ENCODE results near the gene USP47. TPM values are rescaled to one million over a fixed set of nuclear protein-coding genes. Genes with fewer than 3 reads are reported as not detected.

USP47 gene
- total and polyA plus RNA-seq, 9 of the 15 experiments (the other 6 are each of a cell fraction or from before 2014, with no cell fraction given), result 13.1 to 63.6 (median 34.7) TPM

DNA sequence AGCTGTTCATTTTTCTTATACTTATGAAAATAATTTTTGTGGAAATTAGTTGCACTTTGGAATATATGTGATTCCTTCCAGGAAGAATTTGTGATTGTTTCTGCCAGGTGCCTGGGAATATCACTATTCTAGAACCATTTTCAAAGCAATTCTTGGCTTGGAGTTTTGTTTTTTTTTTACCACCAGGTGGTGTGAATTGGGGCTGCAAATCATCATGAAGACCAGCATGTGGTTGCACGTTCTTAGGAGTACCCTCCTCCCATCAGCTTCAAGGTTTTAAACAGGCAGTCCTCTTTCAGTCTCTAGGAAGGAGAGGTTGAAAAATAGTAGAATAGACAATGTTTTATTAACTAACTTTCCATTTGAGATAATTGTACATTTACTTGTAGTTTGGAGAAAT is 25.9 kb downstream of the USP47 start (continued):
- TF ChIP-seq, protein P1, sequence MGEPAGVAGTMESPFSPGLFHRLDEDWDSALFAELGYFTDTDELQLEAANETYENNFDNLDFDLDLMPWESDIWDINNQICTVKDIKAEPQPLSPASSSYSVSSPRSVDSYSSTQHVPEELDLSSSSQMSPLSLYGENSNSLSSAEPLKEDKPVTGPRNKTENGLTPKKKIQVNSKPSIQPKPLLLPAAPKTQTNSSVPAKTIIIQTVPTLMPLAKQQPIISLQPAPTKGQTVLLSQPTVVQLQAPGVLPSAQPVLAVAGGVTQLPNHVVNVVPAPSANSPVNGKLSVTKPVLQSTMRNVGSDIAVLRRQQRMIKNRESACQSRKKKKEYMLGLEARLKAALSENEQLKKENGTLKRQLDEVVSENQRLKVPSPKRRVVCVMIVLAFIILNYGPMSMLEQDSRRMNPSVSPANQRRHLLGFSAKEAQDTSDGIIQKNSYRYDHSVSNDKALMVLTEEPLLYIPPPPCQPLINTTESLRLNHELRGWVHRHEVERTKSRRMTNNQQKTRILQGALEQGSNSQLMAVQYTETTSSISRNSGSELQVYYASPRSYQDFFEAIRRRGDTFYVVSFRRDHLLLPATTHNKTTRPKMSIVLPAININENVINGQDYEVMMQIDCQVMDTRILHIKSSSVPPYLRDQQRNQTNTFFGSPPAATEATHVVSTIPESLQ (CRISPR knock-in tag; IDR thresholded peaks at IDR 0.05), result no peak

- Histone ChIP-seq H3K79me2 (ENCODE audit: control insufficient read depth, insufficient read depth, low read length) (peaks cover 90% of the 10 kb centered on the region), H3K27ac (ENCODE audit: extremely low read depth, low read depth, low read length) (no peak overlapping the region), H3K4me3 (no peak overlapping the region), H3K4me1 (replicated peaks in 1 of 2; ENCODE audit: control insufficient read depth in 2 of 2, insufficient read depth in 2 of 2, low read length in 2 of 2) (no peaks in the 10 kb centered on the region; a peak in 2 of 5 replicates), H3K4me2 (ENCODE audit: insufficient read depth, low read length) (no peak overlapping the region), H4K20me1 (replicated peaks; ENCODE audit: control insufficient read depth, insufficient read depth, low read length) (peaks cover 16% of the 10 kb centered on the region), H3K9ac (ENCODE audit: insufficient read depth in 1 of 2, low read depth in 2 of 2, low read length in 2 of 2) (no peak overlapping the region), H3K9me3 (replicated peaks; ENCODE audit: control insufficient read depth, insufficient read depth, low read depth, low read length) (no peaks in the 10 kb centered on the region), H3K9me1 (ENCODE audit: control insufficient read depth, insufficient read depth, low read length) (no peaks in the 10 kb centered on the region), H3K27me3 (ENCODE audit: control insufficient read depth in 2 of 2, insufficient read depth in 2 of 2, low read length in 2 of 2) (no peaks in the 10 kb centered on the region), H2AFZ (ENCODE audit: low read depth, low read length) (no peak overlapping the region), H3K36me3 (ENCODE audit: control insufficient read depth, insufficient read depth, low read length) (peaks cover 12% of the 10 kb centered on the region; the same call in 2 of the 3 replicates)
- ATAC-seq, result peak; percentile 40
- WGBS (ENCODE audit: insufficient coverage, low coverage, missing lambda C conversion rate), result 22% methylated on average over 2 of the region's 2 CpGs
- ChIA-PET CTCF (ENCODE audit: low intra/inter-chr PET ratio) (no interaction called here), POLR2A (interaction anchor here (1.2 to 1.6 kb wide), 2 partner anchors 11 to 30 kb away, joined by 3 to 5 read pairs; partner anchors contain the start of gene USP47)
- no peak for FAIRE-seq
- intact Hi-C loops (cut with micrococcal nuclease), result no loop called here
- DNase-seq (ENCODE audit: extremely low read depth in 1 of 4, low spot score in 3 of 4), result no peak
- no TSS peak for BruUV-seq (replicated peaks)
- in situ Hi-C loops (cut with MboI), result no loop called here
- no peak for TF ChIP-seq THRB (CRISPR knock-in tag; conservative IDR thresholded peaks at IDR 0.05)
- no peak for TF ChIP-seq MAFK (IDR thresholded peaks at IDR 0.05; ENCODE audit: low read length)
- no peak for TF ChIP-seq NR1H2 (CRISPR knock-in tag; IDR thresholded peaks at IDR 0.05)
- TF ChIP-seq, protein P2, sequence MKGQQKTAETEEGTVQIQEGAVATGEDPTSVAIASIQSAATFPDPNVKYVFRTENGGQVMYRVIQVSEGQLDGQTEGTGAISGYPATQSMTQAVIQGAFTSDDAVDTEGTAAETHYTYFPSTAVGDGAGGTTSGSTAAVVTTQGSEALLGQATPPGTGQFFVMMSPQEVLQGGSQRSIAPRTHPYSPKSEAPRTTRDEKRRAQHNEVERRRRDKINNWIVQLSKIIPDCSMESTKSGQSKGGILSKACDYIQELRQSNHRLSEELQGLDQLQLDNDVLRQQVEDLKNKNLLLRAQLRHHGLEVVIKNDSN (CRISPR knock-in tag; IDR thresholded peaks at IDR 0.05), result no peak
- TF ChIP-seq, protein P3, sequence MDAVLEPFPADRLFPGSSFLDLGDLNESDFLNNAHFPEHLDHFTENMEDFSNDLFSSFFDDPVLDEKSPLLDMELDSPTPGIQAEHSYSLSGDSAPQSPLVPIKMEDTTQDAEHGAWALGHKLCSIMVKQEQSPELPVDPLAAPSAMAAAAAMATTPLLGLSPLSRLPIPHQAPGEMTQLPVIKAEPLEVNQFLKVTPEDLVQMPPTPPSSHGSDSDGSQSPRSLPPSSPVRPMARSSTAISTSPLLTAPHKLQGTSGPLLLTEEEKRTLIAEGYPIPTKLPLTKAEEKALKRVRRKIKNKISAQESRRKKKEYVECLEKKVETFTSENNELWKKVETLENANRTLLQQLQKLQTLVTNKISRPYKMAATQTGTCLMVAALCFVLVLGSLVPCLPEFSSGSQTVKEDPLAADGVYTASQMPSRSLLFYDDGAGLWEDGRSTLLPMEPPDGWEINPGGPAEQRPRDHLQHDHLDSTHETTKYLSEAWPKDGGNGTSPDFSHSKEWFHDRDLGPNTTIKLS (IDR thresholded peaks at IDR 0.05; ENCODE audit: borderline replicate concordance, low read depth), result no peak
- no peak for TF ChIP-seq JUND (IDR thresholded peaks at IDR 0.05; ENCODE audit: borderline replicate concordance, low read depth, low read length)
- no peak for TF ChIP-seq JUND (tag; IDR thresholded peaks at IDR 0.05; ENCODE audit: borderline replicate concordance, low read depth, low read length)
- TF ChIP-seq PHF20 (IDR thresholded peaks at IDR 0.05; ENCODE audit: partially characterized antibody), result no peak
- no peak for TF ChIP-seq PTTG1 (tag; IDR thresholded peaks at IDR 0.05; ENCODE audit: low read depth)
- TF ChIP-seq KLF16 (IDR thresholded peaks at IDR 0.05), result no peak
- TF ChIP-seq, protein P4, sequence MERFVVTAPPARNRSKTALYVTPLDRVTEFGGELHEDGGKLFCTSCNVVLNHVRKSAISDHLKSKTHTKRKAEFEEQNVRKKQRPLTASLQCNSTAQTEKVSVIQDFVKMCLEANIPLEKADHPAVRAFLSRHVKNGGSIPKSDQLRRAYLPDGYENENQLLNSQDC (CRISPR knock-in tag; IDR thresholded peaks at IDR 0.05), result no peak
Measured at GRCh38 chr11:11871991-11872401, 30.2 kb downstream of the USP47 start.
